Testis (tissue), 3 donors: ENCODE data around the gene MYBPHL. TPM values are rescaled to one million over a fixed set of nuclear protein-coding genes. Genes with fewer than 3 reads are reported as not detected.
A peak's percentile ranks its signal among the peaks of the same experiment; 100 is the strongest.

Experiments used
- DNase-seq: peaks from one replicate; pipeline ENCODE4 v3.0.0-alpha.2; 2019
- H3K27ac ChIP-seq, 2 donors: fragments of 200-600 bp; sonication (generic); one replicate each; pipeline ENCODE4 v1.5.1; 2019
- H3K27me3 ChIP-seq: fragments of 200-600 bp; sonication (generic); one replicate; pipeline ENCODE4 v1.5.1; 2019
- H3K36me3 ChIP-seq: fragments of 200-600 bp; sonication (generic); one replicate; pipeline ENCODE4 v1.5.1; 2017; ENCODE audit warnings: low read depth; ENCODE audit errors: missing control alignments
- H3K4me1 ChIP-seq: fragments of 200-600 bp; sonication (generic); one replicate; pipeline ENCODE4 v1.5.1; 2019
- H3K4me3 ChIP-seq, 2 donors: fragments of 200-600 bp; sonication (generic); one replicate each; pipeline ENCODE4 v1.5.1; 2017 to 2019
- H3K9me3 ChIP-seq: fragments of 200-600 bp; sonication (generic); one replicate; pipeline ENCODE4 v1.5.1; 2017
- POLR2A ChIP-seq: fragments of 450-650 bp; IDR thresholded peaks from one replicate; pipeline ENCODE4 v1.6.1; 2017; ENCODE audit warnings: antibody characterized with exemption, mild to moderate bottlenecking, moderate library complexity
- WGBS, 2 donors: methylation state at CpG; one replicate each; pipeline ENCODE4 v1.1.5; 2018; 5-methylcytosine and 5-hydroxymethylcytosine counted together
- intact Hi-C: fragments of 100-400 bp; cut with DNase I; formaldehyde crosslinking; loops from one replicate; pipeline ENCODE4 v1.15.1; 2023; ENCODE audit warnings: low total_unique reads
- polyA plus RNA-seq: library from polyadenylated mRNA; stranded (reverse); fragments of 350-450 nt; fragmentation: Illumina TruSeq; extraction: RNeasy Lipid Tissue Mini Kit (QIAGEN cat#74804); gene quantifications from one replicate; pipeline ENCODE4 v1.2.3, GENCODE V29; 2014; ENCODE audit warnings: low read depth, low replicate concordance; ENCODE audit not compliant: insufficient read depth
- total RNA-seq, 2 donors: library from RNA; depleted of rRNA; stranded (reverse); fragments of >200 nt; gene quantifications; one replicate each; pipeline ENCODE4 v1.2.3, GENCODE V29; 2016
- TF ChIP-seq, protein P1 (sequence below), 3 experiments: fragments of 450-650 bp in 2 of 3; fragments of 200-600 bp in 1 of 3; sonication (generic) in 1 of 3; IDR thresholded peaks; one replicate each; pipeline ENCODE4 v1.5.1; 2016 to 2019; ENCODE audit warnings: antibody characterized with exemption in 3 of 3, mild to moderate bottlenecking in 2 of 3, moderate library complexity in 1 of 3

MYBPHL gene
- total and polyA plus RNA-seq, 3 donors from 2014 or later = 0.99 to 1.5 TPM; not detected in 1

DNA sequence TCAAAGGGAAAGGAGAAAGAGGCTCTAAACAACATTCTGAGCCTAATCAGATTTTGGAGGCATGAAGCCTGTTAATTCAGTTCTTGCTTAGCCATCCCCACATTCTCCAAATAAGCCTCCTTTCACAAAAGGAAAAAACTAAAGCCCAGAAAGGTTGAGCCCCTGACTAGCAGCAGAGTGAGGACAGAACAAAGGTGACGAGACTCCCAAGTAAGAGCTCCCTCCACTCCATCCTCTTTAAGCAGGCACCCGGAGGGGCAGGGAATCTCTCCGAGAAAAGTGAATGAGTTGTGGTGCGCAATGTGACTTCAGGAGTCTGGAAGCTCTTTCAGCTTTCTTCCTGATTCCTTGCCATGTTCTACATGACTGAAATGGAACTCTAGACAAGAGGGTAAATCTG, 43.4 kb upstream of the MYBPHL start:
- Histone ChIP-seq H3K27me3 (no peaks in the 10 kb centered on the region), H3K36me3 (no peaks in the 10 kb centered on the region), H3K4me1 (no peaks in the 10 kb centered on the region), H3K9me3 (no peaks in the 10 kb centered on the region), H3K27ac (no peak overlapping the region), H3K4me3 (no peak overlapping the region)
- WGBS, 2 donors = 91 to 96% methylated on average over 4 of the region's 4 CpGs
- TF ChIP-seq, protein P1, sequence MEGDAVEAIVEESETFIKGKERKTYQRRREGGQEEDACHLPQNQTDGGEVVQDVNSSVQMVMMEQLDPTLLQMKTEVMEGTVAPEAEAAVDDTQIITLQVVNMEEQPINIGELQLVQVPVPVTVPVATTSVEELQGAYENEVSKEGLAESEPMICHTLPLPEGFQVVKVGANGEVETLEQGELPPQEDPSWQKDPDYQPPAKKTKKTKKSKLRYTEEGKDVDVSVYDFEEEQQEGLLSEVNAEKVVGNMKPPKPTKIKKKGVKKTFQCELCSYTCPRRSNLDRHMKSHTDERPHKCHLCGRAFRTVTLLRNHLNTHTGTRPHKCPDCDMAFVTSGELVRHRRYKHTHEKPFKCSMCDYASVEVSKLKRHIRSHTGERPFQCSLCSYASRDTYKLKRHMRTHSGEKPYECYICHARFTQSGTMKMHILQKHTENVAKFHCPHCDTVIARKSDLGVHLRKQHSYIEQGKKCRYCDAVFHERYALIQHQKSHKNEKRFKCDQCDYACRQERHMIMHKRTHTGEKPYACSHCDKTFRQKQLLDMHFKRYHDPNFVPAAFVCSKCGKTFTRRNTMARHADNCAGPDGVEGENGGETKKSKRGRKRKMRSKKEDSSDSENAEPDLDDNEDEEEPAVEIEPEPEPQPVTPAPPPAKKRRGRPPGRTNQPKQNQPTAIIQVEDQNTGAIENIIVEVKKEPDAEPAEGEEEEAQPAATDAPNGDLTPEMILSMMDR (IDR thresholded peaks at IDR 0.05) = no peak
- TF ChIP-seq POLR2A = no peak
- intact Hi-C loops = no loop called here
- no peak for DNase-seq

DNA sequence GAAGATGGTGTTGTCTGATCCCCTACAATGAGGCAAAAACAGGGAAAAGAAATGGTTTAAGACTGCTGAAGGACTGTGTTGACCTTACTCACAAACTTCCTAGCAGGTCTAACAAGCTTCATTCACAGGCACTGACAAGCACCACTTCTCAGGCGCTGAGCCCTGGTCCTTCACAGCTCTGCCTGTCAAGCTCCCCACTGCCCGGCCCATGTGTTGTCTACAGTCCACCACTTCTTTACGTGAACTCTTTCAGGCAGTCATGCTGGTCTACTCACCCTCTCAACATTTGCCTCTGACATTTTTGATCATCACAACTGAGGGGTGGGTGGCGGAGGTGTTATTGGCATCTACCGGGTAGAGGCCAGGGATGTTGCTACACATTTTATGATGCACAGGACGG, 40.7 kb upstream of the MYBPHL start:
- Histone ChIP-seq H3K36me3 (no peaks in the 10 kb centered on the region), H3K27me3 (no peaks in the 10 kb centered on the region), H3K27ac (no peak overlapping the region), H3K4me3 (no peak overlapping the region), H3K4me1 (peaks cover 5% of the 10 kb centered on the region), H3K9me3 (no peaks in the 10 kb centered on the region)
- intact Hi-C loops = no loop called here
- TF ChIP-seq, protein P1 (IDR thresholded peaks at IDR 0.05) = no peak
- TF ChIP-seq POLR2A = no peak
- DNase-seq = no peak
- 96 to 97% methylated on average over 6 of the region's 6 CpGs for WGBS, 2 donors

DNA sequence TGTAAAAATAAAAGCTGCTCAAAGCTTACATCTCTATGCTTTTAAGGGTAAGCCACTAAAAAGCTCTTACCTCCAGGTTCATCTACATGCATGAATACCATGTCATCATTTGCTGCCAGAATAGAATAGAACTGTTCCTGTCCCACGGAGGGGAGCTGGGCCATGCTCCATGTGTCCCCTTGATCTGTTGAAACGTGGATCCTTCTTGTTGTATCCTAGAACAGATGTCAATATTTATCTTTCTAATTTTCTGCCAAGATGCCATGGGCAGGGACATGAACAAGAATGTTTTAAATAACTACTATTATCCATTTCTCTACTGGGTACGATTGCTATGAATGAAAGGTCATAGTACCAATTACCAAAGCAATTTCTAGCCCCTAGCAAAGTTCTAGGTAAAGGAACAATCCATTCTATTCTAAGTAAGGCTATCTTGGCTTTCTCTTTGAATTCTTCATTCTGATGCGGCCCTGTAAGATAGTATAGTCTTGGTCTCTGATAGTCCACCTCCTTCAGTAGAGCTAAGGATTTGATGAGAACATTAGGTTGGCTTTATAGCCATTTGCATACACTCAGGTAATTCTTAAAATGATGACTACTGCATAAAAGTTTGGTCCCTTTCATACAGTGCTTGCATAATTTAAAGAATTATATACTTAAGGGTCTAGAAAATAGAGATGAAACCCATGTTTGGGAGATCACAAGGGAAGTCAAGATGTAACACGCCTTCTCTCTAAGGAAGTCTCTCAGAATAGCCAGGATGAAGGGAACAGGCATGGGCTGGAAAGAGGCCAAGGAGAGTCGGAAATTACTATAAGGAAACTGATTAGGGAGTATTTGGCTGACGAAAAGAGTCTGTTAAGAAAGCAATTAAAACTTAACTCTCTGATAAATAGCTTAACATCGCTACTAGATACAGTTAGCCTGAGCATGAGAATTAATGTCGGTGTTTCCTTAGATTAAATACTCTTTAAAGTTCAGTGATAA, 35.4 kb upstream of the MYBPHL start:
- 57 to 64% methylated on average over 9 of the region's 9 CpGs for WGBS, 2 donors
- peak overlapping the region in 1 of 2 donors; percentile 23 for H3K27ac ChIP-seq
- no peak overlapping the region for H3K4me3 ChIP-seq
- intact Hi-C loops = no loop called here
- no peaks in the 10 kb centered on the region for H3K36me3 ChIP-seq
- H3K4me1 ChIP-seq = peaks cover 5% of the 10 kb centered on the region
- no peaks in the 10 kb centered on the region for H3K9me3 ChIP-seq
- no peak for TF ChIP-seq POLR2A
- TF ChIP-seq, protein P1 (IDR thresholded peaks at IDR 0.05) = no peak
- no peak for DNase-seq
- no peaks in the 10 kb centered on the region for H3K27me3 ChIP-seq

DNA sequence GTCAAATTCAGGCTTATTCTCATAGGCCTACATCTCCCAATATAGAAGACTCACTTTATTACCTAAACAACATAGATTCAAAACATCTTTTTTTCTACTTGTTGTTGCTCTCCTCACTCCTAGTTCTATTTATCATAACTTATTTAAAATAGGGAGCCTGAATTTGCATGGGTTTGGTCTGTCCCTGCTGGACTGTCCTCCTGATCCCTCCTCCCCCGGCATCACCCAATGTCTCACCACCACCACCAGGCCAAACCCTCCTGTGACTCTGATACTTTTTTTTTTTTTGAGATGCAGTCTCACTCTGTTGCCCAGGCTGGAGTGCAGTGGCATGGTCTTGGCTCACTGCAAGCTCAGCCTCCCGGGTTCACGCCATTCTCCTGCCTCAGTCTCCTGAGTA, 31.8 kb upstream of the MYBPHL start:
- Histone ChIP-seq H3K4me1 (peaks cover 5% of the 10 kb centered on the region), H3K27me3 (no peaks in the 10 kb centered on the region), H3K4me3 (no peak overlapping the region), H3K36me3 (no peaks in the 10 kb centered on the region), H3K9me3 (no peaks in the 10 kb centered on the region), H3K27ac (no peak overlapping the region)
- 97 to 100% methylated on average over 3 of the region's 3 CpGs for WGBS, 2 donors
- intact Hi-C loops = no loop called here
- DNase-seq = no peak
- TF ChIP-seq POLR2A = no peak
- TF ChIP-seq, protein P1 (IDR thresholded peaks at IDR 0.05) = no peak
